HUES64 (cell line): ENCODE measurements around the gene PRKAG2.
"Not testable (repeated sequence)": the region's sequence is repeated elsewhere in the genome, so short reads cannot be mapped to it uniquely, and the experiment has no call there.

ENCODE experiments used
- H3K27ac ChIP-seq: 2 replicates; pipeline ENCODE4 v1.7.0; 2013; ENCODE audit warnings: low read depth, low read length, inconsistent platforms
- H3K27me3 ChIP-seq: 2 replicates; pipeline ENCODE4 v1.6.1; 2013; ENCODE audit warnings: mild to moderate bottlenecking, low read length; ENCODE audit not compliant: insufficient read depth
- H3K36me3 ChIP-seq: 2 replicates; pipeline ENCODE4 v1.6.1; 2013; ENCODE audit warnings: mild to moderate bottlenecking, low read length; ENCODE audit not compliant: insufficient read depth
- H3K4me1 ChIP-seq: 2 replicates; pipeline ENCODE4 v1.6.1; 2013; ENCODE audit warnings: mild to moderate bottlenecking, low read length, moderate library complexity; ENCODE audit not compliant: insufficient read depth
- H3K4me3 ChIP-seq: 2 replicates; pipeline ENCODE4 v1.5.1; 2013; ENCODE audit warnings: mild to moderate bottlenecking, low read length, moderate library complexity
- H3K9ac ChIP-seq: 2 replicates; pipeline ENCODE4 v1.6.1; 2013; ENCODE audit warnings: mild to moderate bottlenecking, low read depth, low read length
- H3K9me3 ChIP-seq: 2 replicates; pipeline ENCODE4 v1.6.1; 2013; ENCODE audit warnings: low read depth, low read length; ENCODE audit not compliant: insufficient read depth
- WGBS: fragments of 150-250, 120-280 bp; methylation state at CpG from one replicate; pipeline ENCODE4 v1.1.7; 2013; ENCODE audit warnings: missing lambda C conversion rate; 5-methylcytosine and 5-hydroxymethylcytosine counted together

The PRKAG2 gene

DNA sequence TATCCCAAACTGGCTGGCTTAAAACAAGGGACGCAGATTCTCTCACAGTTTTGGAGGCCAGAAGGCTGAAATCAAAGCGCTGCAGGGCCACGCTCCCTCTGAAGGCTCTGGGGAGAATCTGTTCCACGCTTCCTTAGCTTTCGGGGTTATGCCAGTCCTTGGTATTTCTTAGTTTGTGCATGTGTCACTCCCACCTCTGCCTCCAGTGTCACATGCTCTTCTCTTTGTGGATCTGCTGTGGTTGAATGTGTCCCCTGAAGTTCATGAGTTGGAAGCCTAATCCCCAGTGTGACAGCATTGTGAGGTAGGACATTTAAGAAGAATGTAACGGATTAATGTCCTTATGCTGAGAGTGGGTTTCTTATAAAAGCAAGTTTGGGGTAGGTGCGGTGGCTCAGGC is 327.8 kb downstream of the PRKAG2 start:
- H3K27me3 ChIP-seq = no peaks in the 10 kb centered on the region
- WGBS = 90% methylated on average over 7 of the region's 7 CpGs
- no peak overlapping the region for H3K4me3 ChIP-seq
- H3K36me3 ChIP-seq = no peaks in the 10 kb centered on the region
- H3K9ac ChIP-seq = no peak overlapping the region
- H3K9me3 ChIP-seq = no peaks in the 10 kb centered on the region
- no peak overlapping the region for H3K27ac ChIP-seq
- H3K4me1 ChIP-seq = no peaks in the 10 kb centered on the region

GRCh38 chr7:151544183-151544582 is 332.7 kb downstream of the PRKAG2 start:
- H3K4me3 ChIP-seq = no peak overlapping the region
- no peak overlapping the region for H3K27ac ChIP-seq
- no peak overlapping the region for H3K9ac ChIP-seq
- H3K27me3 ChIP-seq = no peaks in the 10 kb centered on the region
- H3K9me3 ChIP-seq = no peaks in the 10 kb centered on the region
- no peaks in the 10 kb centered on the region for H3K36me3 ChIP-seq
- no peaks in the 10 kb centered on the region for H3K4me1 ChIP-seq

GRCh38 chr7:151542606-151543130 is 334.2 kb downstream of the PRKAG2 start:
- Histone ChIP-seq H3K27ac (no peak overlapping the region), H3K9ac (no peak overlapping the region), H3K4me1 (no peaks in the 10 kb centered on the region), H3K27me3 (no peaks in the 10 kb centered on the region), H3K4me3 (no peak overlapping the region), H3K9me3 (no peaks in the 10 kb centered on the region), H3K36me3 (no peaks in the 10 kb centered on the region)
- 96% methylated on average over 6 of the region's 6 CpGs for WGBS

- no peak overlapping the region for H3K27ac ChIP-seq
- no peaks in the 10 kb centered on the region for H3K9me3 ChIP-seq
- H3K4me3 ChIP-seq = no peak overlapping the region
- H3K27me3 ChIP-seq = no peaks in the 10 kb centered on the region
- no peak overlapping the region for H3K9ac ChIP-seq
- no peaks in the 10 kb centered on the region for H3K4me1 ChIP-seq
- H3K36me3 ChIP-seq = no peaks in the 10 kb centered on the region
- WGBS = 92% methylated on average over 17 of the region's 17 CpGs
Observed at GRCh38 chr7:151541709-151542499, 335.0 kb downstream of the PRKAG2 start.

GRCh38 chr7:151540146-151540545 is 336.8 kb downstream of the PRKAG2 start:
- Histone ChIP-seq H3K4me3 (no peak overlapping the region), H3K9ac (no peak overlapping the region), H3K4me1 (no peaks in the 10 kb centered on the region), H3K27ac (no peak overlapping the region), H3K9me3 (no peaks in the 10 kb centered on the region), H3K36me3 (no peaks in the 10 kb centered on the region), H3K27me3 (no peaks in the 10 kb centered on the region)
- WGBS = 94% methylated on average over 4 of the region's 4 CpGs

DNA sequence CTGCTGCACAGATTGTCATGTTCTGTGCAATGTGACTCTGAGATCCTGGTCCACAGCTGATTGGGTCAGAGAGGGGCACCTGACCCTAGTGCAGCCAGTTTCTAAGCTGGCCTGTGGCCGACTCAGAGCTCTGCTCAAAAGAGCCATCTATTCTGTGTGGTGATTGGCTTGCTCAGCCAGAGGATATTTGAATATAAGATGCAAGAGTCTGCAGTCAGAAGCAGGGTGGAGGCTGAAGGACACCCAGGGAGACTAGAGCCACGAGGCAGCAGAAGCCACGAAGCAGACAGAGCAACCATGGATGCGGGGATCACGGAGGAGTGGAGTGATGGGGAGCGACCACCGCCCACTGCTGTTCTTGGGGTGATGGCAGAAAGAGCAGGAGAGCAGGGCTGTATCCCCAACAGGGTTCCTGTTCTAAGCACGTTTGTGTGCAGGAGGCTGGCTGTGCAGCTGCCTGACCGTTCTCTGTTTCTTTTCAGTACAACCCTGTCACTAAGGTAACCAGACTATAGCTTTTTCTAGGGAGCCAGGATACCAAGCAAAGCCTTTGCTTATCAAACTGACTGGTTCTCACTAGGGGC is 337.7 kb downstream of the PRKAG2 start:
- Histone ChIP-seq H3K27ac (no peak overlapping the region), H3K4me1 (no peaks in the 10 kb centered on the region), H3K27me3 (no peaks in the 10 kb centered on the region), H3K9me3 (no peaks in the 10 kb centered on the region), H3K9ac (no peak overlapping the region), H3K36me3 (no peaks in the 10 kb centered on the region), H3K4me3 (no peak overlapping the region)
- WGBS = 81% methylated on average over 9 of the region's 9 CpGs

GRCh38 chr7:151537818-151538561 is 338.9 kb downstream of the PRKAG2 start:
- H3K27ac ChIP-seq = no peak overlapping the region
- WGBS = 89% methylated on average over 6 of the region's 8 CpGs
- no peaks in the 10 kb centered on the region for H3K9me3 ChIP-seq
- no peak overlapping the region for H3K4me3 ChIP-seq
- no peak overlapping the region for H3K9ac ChIP-seq
- H3K36me3 ChIP-seq = no peaks in the 10 kb centered on the region
- no peaks in the 10 kb centered on the region for H3K27me3 ChIP-seq
- no peaks in the 10 kb centered on the region for H3K4me1 ChIP-seq

DNA sequence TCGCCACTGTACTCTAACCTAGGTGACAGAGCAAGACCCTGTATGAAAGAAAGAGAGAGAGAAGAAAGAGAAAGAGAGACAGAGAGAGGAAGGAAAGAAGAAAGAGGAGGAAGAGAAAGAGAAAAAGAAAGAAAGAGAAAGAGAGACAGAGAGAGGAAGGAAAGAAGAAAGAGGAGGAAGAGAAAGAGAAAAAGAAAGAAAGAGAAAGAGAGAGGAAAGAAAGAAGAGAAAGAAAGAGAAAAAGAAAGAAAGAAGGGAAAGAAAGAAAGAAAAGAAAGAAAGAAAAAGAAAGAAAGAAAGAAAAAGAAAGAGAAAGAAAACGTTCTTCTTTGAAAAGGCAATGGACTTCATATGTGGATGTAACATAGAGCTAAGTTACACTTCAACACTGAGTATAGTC is 340.7 kb downstream of the PRKAG2 start:
- H3K36me3 ChIP-seq, H3K4me1 ChIP-seq, H3K9ac ChIP-seq, H3K9me3 ChIP-seq, H3K27ac ChIP-seq, H3K27me3 ChIP-seq, H3K4me3 ChIP-seq: not testable (repeated sequence)
- 93% methylated on average over 2 of the region's 2 CpGs for WGBS

DNA sequence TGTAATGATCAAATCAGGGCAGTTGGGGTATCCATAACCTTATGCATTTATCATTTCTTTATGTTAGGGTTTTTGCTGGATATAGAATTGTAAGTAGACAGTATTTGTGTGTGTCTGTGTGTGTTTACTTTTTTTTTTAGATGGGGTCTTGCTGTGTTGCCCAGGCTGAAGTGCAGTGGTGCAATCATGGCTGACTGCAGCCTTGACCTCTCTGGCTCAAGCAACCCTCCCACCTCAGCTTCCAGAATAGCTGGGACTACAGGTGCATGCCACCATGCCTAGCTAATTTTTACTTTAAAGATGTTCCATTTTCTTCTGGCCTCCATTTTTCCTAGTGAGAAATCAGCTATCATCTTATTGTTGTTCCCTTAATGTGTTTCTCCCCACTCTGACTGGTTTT is 347.1 kb downstream of the PRKAG2 start:
- Histone ChIP-seq H3K27ac (no peak overlapping the region), H3K4me1 (no peaks in the 10 kb centered on the region), H3K27me3 (no peaks in the 10 kb centered on the region), H3K9ac (no peak overlapping the region), H3K9me3 (peaks cover 11% of the 10 kb centered on the region; the same call in 1 of the 2 replicates), H3K36me3 (no peaks in the 10 kb centered on the region), H3K4me3 (no peak overlapping the region)

DNA sequence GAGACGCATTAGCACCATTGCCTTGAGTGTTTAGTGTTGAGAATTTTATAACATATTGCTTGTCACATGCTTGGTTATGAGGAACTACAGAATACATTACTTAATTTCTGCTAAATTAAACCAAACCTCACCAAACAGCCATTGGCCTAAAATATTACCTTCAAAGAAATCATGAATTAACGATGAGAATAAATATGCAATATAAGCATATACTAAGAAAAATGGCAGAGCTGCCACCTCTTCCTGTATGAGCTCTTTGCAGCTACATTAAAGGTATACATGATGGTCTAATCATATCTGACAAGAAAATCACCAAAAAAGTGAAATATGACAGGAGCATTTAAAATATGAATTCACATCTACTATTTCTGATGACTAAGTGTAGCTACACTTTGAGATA is 352.1 kb downstream of the PRKAG2 start:
- WGBS = 96% methylated on average over 2 of the region's 2 CpGs
- Histone ChIP-seq H3K36me3 (no peaks in the 10 kb centered on the region), H3K27ac (no peak overlapping the region), H3K4me3 (no peak overlapping the region), H3K9me3 (peaks cover 3% of the 10 kb centered on the region; the same call in 1 of the 2 replicates), H3K4me1 (no peaks in the 10 kb centered on the region), H3K27me3 (no peaks in the 10 kb centered on the region), H3K9ac (no peak overlapping the region)

GRCh38 chr7:151524331-151524730 is 352.6 kb downstream of the PRKAG2 start:
- 95% methylated on average over 8 of the region's 8 CpGs for WGBS
- Histone ChIP-seq H3K4me1 (no peaks in the 10 kb centered on the region), H3K4me3 (no peak overlapping the region), H3K36me3 (no peaks in the 10 kb centered on the region), H3K9ac (no peak overlapping the region), H3K27me3 (no peaks in the 10 kb centered on the region), H3K9me3 (no peaks in the 10 kb centered on the region), H3K27ac (no peak overlapping the region)
